IMR-90 (cell line): ENCODE results near the gene LZIC. TPM values are rescaled to one million over a fixed set of nuclear protein-coding genes. Genes with fewer than 3 reads are reported as not detected.

ENCODE experiments used
- ATAC-seq: fragments of 200-7000 bp; cut with Tn5 transposase; 2 replicates; pipeline ENCODE4 v1.9.1; 2020; ENCODE audit warnings: low read depth, mild to moderate bottlenecking, moderate library complexity
- BruUV-seq: library from RNA; stranded (reverse); fragments of 400-500 nt; replicated peaks from 2 replicates; lab custom pipeline; 2021; lab: Mats Ljungman, UMichigan
- CTCF ChIA-PET: fragments of 300-600 bp; formaldehyde crosslinking; extraction: SDS; loops from one replicate; lab custom pipeline; 2021; ENCODE audit warnings: antibody characterized with exemption; lab: Yijun Ruan, JAX
- POLR2A ChIA-PET: fragments of 300-600 bp; sonication (Branson Sonifier 250); formaldehyde crosslinking; loops from one replicate; lab custom pipeline; 2022; ENCODE audit warnings: antibody characterized with exemption; ENCODE audit not compliant: unreplicated experiment; lab: Charles Lee
- DNase-seq: peaks from one replicate; pipeline ENCODE4 v3.0.0; 2013
- H2AFZ ChIP-seq: replicated peaks from 2 replicates; pipeline ENCODE3; 2013; ENCODE audit warnings: low read length, mild to moderate bottlenecking; ENCODE audit not compliant: poor library complexity
- H2AK5ac ChIP-seq: 2 replicates; pipeline ENCODE4 v1.6.1; 2013; ENCODE audit warnings: low read depth, low read length, inconsistent platforms
- H2AK9ac ChIP-seq: replicated peaks from 2 replicates; pipeline ENCODE3; 2013; ENCODE audit warnings: mild to moderate bottlenecking, low read depth, low read length, moderate library complexity; ENCODE audit not compliant: poor library complexity
- H2BK120ac ChIP-seq: 2 replicates; pipeline ENCODE4 v1.6.1; 2013; ENCODE audit warnings: low read depth, low read length, inconsistent platforms
- H2BK15ac ChIP-seq: 3 replicates; pipeline ENCODE4 v1.6.1; 2013; ENCODE audit warnings: low read depth, low read length, inconsistent platforms
- H2BK20ac ChIP-seq: 2 replicates; pipeline ENCODE4 v1.6.1; 2013; ENCODE audit warnings: low read depth, mild to moderate bottlenecking, inconsistent platforms, low read length, moderate library complexity
- H2BK5ac ChIP-seq: 2 replicates; pipeline ENCODE4 v1.6.1; 2013; ENCODE audit warnings: mild to moderate bottlenecking, low read depth, low read length, inconsistent platforms; ENCODE audit not compliant: poor library complexity, severe bottlenecking
- H3K14ac ChIP-seq: replicated peaks from 2 replicates; pipeline ENCODE4 v1.6.1; 2013; ENCODE audit warnings: low read depth, low read length, inconsistent platforms
- H3K18ac ChIP-seq: 2 replicates; pipeline ENCODE4 v1.6.1; 2013; ENCODE audit warnings: low read depth, low read length, control low read depth
- H3K23ac ChIP-seq: 2 replicates; pipeline ENCODE4 v1.6.1; 2013; ENCODE audit warnings: low read depth, low read length, inconsistent platforms
- H3K27ac ChIP-seq: 2 replicates; pipeline ENCODE4 v1.5.1; 2013; ENCODE audit warnings: mild to moderate bottlenecking, control low read depth, low read length; ENCODE audit not compliant: insufficient read depth
- H3K27me3 ChIP-seq: 2 replicates; pipeline ENCODE4 v1.6.1; 2013; ENCODE audit warnings: low read length; ENCODE audit not compliant: control insufficient read depth, insufficient read depth
- H3K36me3 ChIP-seq: 2 replicates; pipeline ENCODE4 v1.6.1; 2013; ENCODE audit warnings: low read length, mixed read lengths; ENCODE audit not compliant: control insufficient read depth, insufficient read depth
- H3K4ac ChIP-seq: 2 replicates; pipeline ENCODE4 v1.6.1; 2013; ENCODE audit warnings: low read depth, low read length, inconsistent platforms
- H3K4me1 ChIP-seq: 2 replicates; pipeline ENCODE4 v1.6.1; 2013; ENCODE audit warnings: low read length, mixed read lengths; ENCODE audit not compliant: control insufficient read depth, insufficient read depth
- H3K4me2 ChIP-seq: 2 replicates; pipeline ENCODE4 v1.6.1; 2013; ENCODE audit warnings: low read depth, mild to moderate bottlenecking, control low read depth, low read length, moderate library complexity
- H3K4me3 ChIP-seq: 2 replicates; pipeline ENCODE4 v1.5.1; 2013; ENCODE audit warnings: low read depth, mild to moderate bottlenecking, control low read depth, low read length, moderate library complexity; ENCODE audit not compliant: insufficient read depth
- H3K56ac ChIP-seq: 2 replicates; pipeline ENCODE4 v1.6.1; 2013; ENCODE audit warnings: low read length, inconsistent platforms; ENCODE audit not compliant: insufficient read depth; ENCODE audit errors: extremely low read depth
- H3K79me1 ChIP-seq, 2 experiments: 2 replicates each; pipeline ENCODE4 v1.6.1; 2013; ENCODE audit warnings: low read length in 2 of 2, inconsistent platforms in 1 of 2, low read depth in 1 of 2
- H3K9ac ChIP-seq: 2 replicates; pipeline ENCODE4 v1.6.1; 2013; ENCODE audit warnings: low read depth, low read length, control low read depth
- H3K9me1 ChIP-seq: 2 replicates; pipeline ENCODE4 v1.6.1; 2013; ENCODE audit warnings: low read length, inconsistent platforms; ENCODE audit not compliant: insufficient read depth
- H3K9me3 ChIP-seq: 2 replicates; pipeline ENCODE4 v1.6.1; 2013; ENCODE audit warnings: low read length; ENCODE audit not compliant: control insufficient read depth, insufficient read depth
- H4K20me1 ChIP-seq: 2 replicates; pipeline ENCODE4 v1.6.1; 2013; ENCODE audit warnings: low read length, inconsistent platforms; ENCODE audit not compliant: insufficient read depth
- H4K5ac ChIP-seq: 2 replicates; pipeline ENCODE4 v1.6.1; 2013; ENCODE audit warnings: mild to moderate bottlenecking, low read depth, low read length, control low read depth
- H4K8ac ChIP-seq, 2 experiments: 2 replicates each; pipeline ENCODE4 v1.6.1; 2013; ENCODE audit warnings: low read depth in 2 of 2, low read length in 2 of 2, control low read depth in 1 of 2, inconsistent platforms in 1 of 2
- H4K91ac ChIP-seq: 2 replicates; pipeline ENCODE4 v1.6.1; 2013; ENCODE audit warnings: low read depth, low read length, inconsistent platforms; ENCODE audit not compliant: insufficient read depth
- BHLHE40 ChIP-seq: fragments of 150-350 bp; IDR thresholded peaks from 2 replicates; pipeline ENCODE4 v1.6.1; 2016; ENCODE audit warnings: mild to moderate bottlenecking, low read depth, low read length
- CEBPB ChIP-seq: IDR thresholded peaks from 2 replicates; pipeline ENCODE4 v1.6.1; 2012; ENCODE audit warnings: low read depth, low read length, improper control_type of control experiment
- CTCF ChIP-seq: conservative IDR thresholded peaks from 2 replicates; pipeline ENCODE4 v1.5.1; 2012; ENCODE audit warnings: mild to moderate bottlenecking, low read depth, low read length, improper control_type of control experiment
- ELK1 ChIP-seq: fragments of 150-350 bp; IDR thresholded peaks from 2 replicates; pipeline ENCODE4 v1.6.1; 2016; ENCODE audit warnings: low read depth, mild to moderate bottlenecking, low read length, moderate library complexity, borderline replicate concordance
- FOS ChIP-seq: fragments of 150-350 bp; IDR thresholded peaks from 2 replicates; pipeline ENCODE4 v1.6.1; 2016; ENCODE audit warnings: low read depth, low read length
- MAFK ChIP-seq: IDR thresholded peaks from 2 replicates; pipeline ENCODE4 v1.6.1; 2012; ENCODE audit warnings: low read depth, low read length, improper control_type of control experiment
- MAZ ChIP-seq: IDR thresholded peaks from 2 replicates; pipeline ENCODE4 v1.6.1; 2012; ENCODE audit warnings: low read depth, mild to moderate bottlenecking, low read length, improper control_type of control experiment, moderate library complexity, borderline replicate concordance
- RAD21 ChIP-seq: IDR thresholded peaks from 2 replicates; pipeline ENCODE4 v1.6.1; 2012; ENCODE audit warnings: low read length, improper control_type of control experiment
- RCOR1 ChIP-seq: IDR thresholded peaks from 2 replicates; pipeline ENCODE4 v1.6.1; 2012; ENCODE audit warnings: mild to moderate bottlenecking, low read length, improper control_type of control experiment; ENCODE audit not compliant: insufficient replicate concordance
- RFX5 ChIP-seq: IDR thresholded peaks from 2 replicates; pipeline ENCODE4 v1.8.0; 2012; ENCODE audit warnings: low read depth, mild to moderate bottlenecking, low read length, moderate library complexity
- SMC3 ChIP-seq: fragments of 150-350 bp; IDR thresholded peaks from 2 replicates; pipeline ENCODE4 v1.6.1; 2016; ENCODE audit warnings: low read depth, mild to moderate bottlenecking, antibody characterized with exemption, low read length, moderate library complexity
- WGBS, 2 experiments: methylation state at CpG; one replicate each; pipeline versions ENCODE4 v1.1.5 to v1.1.7; 2013; ENCODE audit warnings: missing lambda C conversion rate in 2 of 2; ENCODE audit not compliant: insufficient read length in 1 of 2; ENCODE audit errors: extremely low coverage in 2 of 2; 5-methylcytosine and 5-hydroxymethylcytosine counted together
- dilution Hi-C: fragments of 300-500 bp; cut with HindIII; formaldehyde crosslinking; loops from one replicate; pipeline ENCODE4 v1.14.3; 2018; ENCODE audit warnings: low sequenced_read_pairs; ENCODE audit not compliant: unreplicated experiment
- in situ Hi-C: fragments of 300-500 bp; cut with MboI; formaldehyde crosslinking; loops from 3 replicates; pipeline ENCODE4 v1.14.3; 2019; ENCODE audit warnings: low sequenced_read_pairs, inconsistent platforms, mixed read lengths
- intact Hi-C: fragments of 100-400 bp; cut with micrococcal nuclease; formaldehyde crosslinking; loops from 2 replicates; pipeline ENCODE4 v1.10.0; 2022
- polyA plus RNA-seq, 3 experiments: library from polyadenylated mRNA; depleted of rRNA; stranded (reverse); fragments of >200 nt; gene quantifications; 2 replicates each; pipeline ENCODE4 v1.2.3, GENCODE V29; 2012; ENCODE audit warnings: low replicate concordance in 1 of 3
- total RNA-seq: library from RNA; depleted of rRNA; stranded (reverse); fragments of >200 nt; gene quantifications from 2 replicates; pipeline ENCODE4 v1.2.3, GENCODE V29; 2012

LZIC gene
- total and polyA plus RNA-seq, 2 of the 4 experiments (the other 2 are of a cell fraction), result 11.6 to 19.0 TPM

- Histone ChIP-seq H3K27ac (no peak overlapping the region), H3K4me3 (no peak overlapping the region), H2AFZ (no peak overlapping the region), H3K18ac (no peak overlapping the region; the same call in 1 of the 2 replicates), H3K4ac (peak overlapping the region; percentile 78), H3K9me1 (peaks cover 28% of the 10 kb centered on the region), H3K56ac (no peak overlapping the region; the same call in 1 of the 2 replicates), H2AK9ac (no peak overlapping the region), H3K14ac (peak overlapping the region; percentile 66; the same call in 1 of the 2 replicates), H2BK15ac (peak overlapping the region; percentile 13; the same call in 1 of the 3 replicates), H3K4me1 (peaks cover 33% of the 10 kb centered on the region), H2BK120ac (peak overlapping the region; percentile 73), H3K79me1 (peaks cover 11 to 42% of the 10 kb centered on the region in 2 experiments; a peak in 2 of 4 replicates), H2AK5ac (peak overlapping the region; percentile 16), H3K9me3 (no peaks in the 10 kb centered on the region), H3K27me3 (no peaks in the 10 kb centered on the region), H2BK20ac (peak overlapping the region; percentile 58; the same call in 1 of the 2 replicates), H4K5ac (no peak overlapping the region), H4K91ac (peak overlapping the region; percentile 30; the same call in 1 of the 2 replicates), H3K4me2 (no peak overlapping the region), H3K9ac (no peak overlapping the region), H3K23ac (peak overlapping the region; percentile 69; the same call in 1 of the 2 replicates), H3K36me3 (no peaks in the 10 kb centered on the region), H2BK5ac (peak overlapping the region; percentile 94), H4K20me1 (no peaks in the 10 kb centered on the region), H4K8ac (peak overlapping the region; percentile 49 to 87; a peak in 2 of 4 replicates)
- no CpG with 5 or more reads among the region's 3 CpGs for WGBS, 2 experiments
- CTCF ChIA-PET, result interaction anchor here (0.7 kb wide), 1 partner anchor 15 kb away, joined by 3 read pairs; no protein-coding TSS in a partner anchor
- TF ChIP-seq FOS (no peak), RAD21 (no peak), MAFK (no peak), BHLHE40 (no peak), MAZ (no peak), CEBPB (no peak), SMC3 (no peak), RCOR1 (no peak), RFX5 (no peak), ELK1 (no peak), CTCF (no peak)
- intact Hi-C loops (no loop called here), dilution Hi-C loops (no loop called here), in situ Hi-C loops (no loop called here)
- no peak for ATAC-seq
- no TSS peak for BruUV-seq
- POLR2A ChIA-PET, result interaction anchor here (0.7 kb wide), 1 partner anchor 544 kb away, joined by 5 read pairs; no protein-coding TSS in a partner anchor
- no peak for DNase-seq
Observed at GRCh38 chr1:9894115-9894514, 49.1 kb downstream of the LZIC start.
